Activated naive CD8-positive, alpha-beta T cell treated with anti-CD3 and anti-CD28 coated beads, Interleukin-2, amount 10 ng/mL, durations not matched to agents 7 days and 5 days (primary cell): ENCODE data around the gene HOXB2. TPM values are rescaled to one million over a fixed set of nuclear protein-coding genes. Genes with fewer than 3 reads are reported as not detected.

Experiments
- ATAC-seq: fragments of 150-1000 bp; cut with Tn5 transposase; one replicate; pipeline ENCODE4 v1.10.0; 2021; ENCODE audit warnings: low read depth, moderate library complexity
- POLR2A ChIA-PET: fragments of 350-600 bp; sonication (Branson Sonifier 250); formaldehyde crosslinking; loops from one replicate; lab custom pipeline; 2021; ENCODE audit warnings: antibody characterized with exemption; lab: Charles Lee
- DNase-seq: peaks from one replicate; pipeline ENCODE4 v3.0.0; 2021
- H3K27ac Mint-ChIP-seq: one replicate; pipeline ENCODE4 v1.8.0; 2022; ENCODE audit warnings: mild to moderate bottlenecking, mixed read lengths
- H3K27me3 Mint-ChIP-seq: one replicate; pipeline ENCODE4 v1.8.0; 2022; ENCODE audit warnings: mild to moderate bottlenecking, moderate library complexity, mixed read lengths
- H3K36me3 Mint-ChIP-seq: one replicate; pipeline ENCODE4 v1.8.0; 2021; ENCODE audit warnings: mild to moderate bottlenecking, mixed read lengths
- H3K4me1 Mint-ChIP-seq: one replicate; pipeline ENCODE4 v1.8.0; 2021; ENCODE audit warnings: mixed read lengths
- H3K4me3 Mint-ChIP-seq: one replicate; pipeline ENCODE4 v1.8.0; 2022; ENCODE audit warnings: mild to moderate bottlenecking, moderate library complexity, mixed read lengths
- H3K9me3 Mint-ChIP-seq: one replicate; pipeline ENCODE4 v1.8.0; 2021; ENCODE audit warnings: mixed read lengths
- total RNA-seq, 2 experiments: library from RNA; stranded (reverse); gene quantifications; one replicate each; pipeline ENCODE4 v1.2.3, GENCODE V29; 2021

Gene HOXB2
- total RNA-seq, 2 experiments from 2014 or later, result 19.5 to 20.0 TPM

DNA sequence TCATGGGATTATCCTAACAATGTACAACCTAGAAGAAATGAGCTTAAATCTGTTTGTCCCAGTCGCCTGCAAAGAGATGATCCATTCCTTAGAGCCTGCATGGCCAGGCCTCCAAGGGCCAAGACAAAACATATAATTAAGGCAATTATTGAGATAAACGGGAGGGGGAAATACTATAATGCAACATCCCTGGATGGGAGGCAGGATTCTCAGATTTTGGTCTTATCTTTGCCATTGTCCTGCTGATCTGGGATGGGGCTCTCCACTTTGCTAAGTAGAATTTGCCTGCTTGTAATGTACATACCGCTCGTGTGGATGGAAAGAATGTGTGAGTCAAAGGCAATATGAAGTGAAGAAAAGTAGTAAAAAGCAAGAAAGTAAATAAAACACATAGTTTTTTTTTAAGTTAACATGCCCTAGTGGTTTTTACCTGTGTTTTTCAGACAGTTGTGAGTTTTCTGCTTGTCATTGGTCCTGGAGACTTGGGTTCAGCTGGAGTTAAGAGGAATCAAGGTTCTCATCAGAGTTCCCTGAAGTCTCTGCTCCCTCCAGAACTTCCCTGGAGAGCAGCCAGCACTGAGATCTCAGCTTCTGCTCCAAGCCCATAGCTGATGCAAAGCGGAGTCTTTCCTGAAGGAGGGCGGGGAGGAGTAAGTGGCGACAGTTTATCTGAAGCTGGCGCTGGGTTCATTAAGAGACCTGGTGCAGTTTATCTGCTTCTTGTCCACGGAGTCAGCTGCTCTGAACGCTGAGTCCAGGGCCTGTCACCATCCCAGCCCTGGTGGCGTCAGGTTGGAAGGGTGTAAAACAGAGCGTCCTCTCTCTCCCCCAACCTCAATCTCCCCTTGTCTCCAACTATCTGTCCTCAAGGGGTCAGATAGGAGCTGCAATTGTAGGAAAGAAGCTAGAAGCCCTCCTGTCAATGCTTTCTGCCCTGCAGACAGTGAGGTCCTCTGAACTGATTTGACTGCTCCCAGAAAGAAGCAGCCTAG is 44.2 kb downstream of the HOXB2 start:
- ATAC-seq (no peak), DNase-seq (no peak)
- Mint-ChIP-seq H3K36me3 (no peaks in the 10 kb centered on the region), H3K4me1 (peaks cover 19% of the 10 kb centered on the region), H3K27ac (no peak overlapping the region), H3K27me3 (peaks cover 50% of the 10 kb centered on the region), H3K4me3 (no peak overlapping the region), H3K9me3 (no peaks in the 10 kb centered on the region)
- POLR2A ChIA-PET, result interaction anchor here (1.8 kb wide), 1 partner anchor 41 kb away, joined by 5 read pairs; no protein-coding TSS in a partner anchor

DNA sequence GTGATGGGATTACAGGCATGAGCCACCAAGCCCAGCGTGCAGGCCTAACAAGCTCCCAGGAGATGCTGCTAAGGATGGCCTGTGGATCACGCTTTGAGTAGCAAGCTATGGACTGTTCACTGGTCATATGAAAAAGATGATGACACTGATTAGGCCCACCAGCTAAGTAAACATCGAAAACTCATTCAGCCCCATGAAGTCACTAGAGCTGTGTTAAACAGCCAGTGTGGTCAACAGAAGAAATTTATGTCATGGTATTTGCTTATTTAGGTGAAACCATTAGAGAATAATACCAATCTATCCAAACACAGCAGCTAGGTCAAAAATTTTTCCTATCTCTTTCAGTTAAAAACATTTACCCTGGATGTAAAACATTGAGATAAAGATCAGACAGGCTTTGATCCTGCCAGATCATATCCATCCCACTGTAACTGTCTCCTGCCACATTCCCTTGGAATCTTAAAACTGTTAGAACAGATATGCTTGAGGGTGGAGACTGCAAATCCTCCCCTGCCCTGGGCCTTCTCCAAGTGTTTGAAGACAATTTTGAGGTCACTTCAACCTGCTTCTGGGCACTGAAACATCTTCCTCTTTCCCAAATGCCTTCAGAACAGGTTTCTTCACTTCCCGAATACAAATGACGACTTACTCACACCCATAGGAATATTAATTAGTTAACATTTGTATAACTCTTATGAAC is 45.0 kb downstream of the HOXB2 start:
- H3K4me3 Mint-ChIP-seq, result no peak overlapping the region
- no peaks in the 10 kb centered on the region for H3K36me3 Mint-ChIP-seq
- H3K27me3 Mint-ChIP-seq, result peaks cover 57% of the 10 kb centered on the region
- DNase-seq (no peak), ATAC-seq (no peak)
- no peak overlapping the region for H3K27ac Mint-ChIP-seq
- H3K4me1 Mint-ChIP-seq, result peaks cover 12% of the 10 kb centered on the region
- POLR2A ChIA-PET, result interaction anchor here (1.8 kb wide), 1 partner anchor 42 kb away, joined by 5 read pairs; no protein-coding TSS in a partner anchor
- H3K9me3 Mint-ChIP-seq, result no peaks in the 10 kb centered on the region

DNA sequence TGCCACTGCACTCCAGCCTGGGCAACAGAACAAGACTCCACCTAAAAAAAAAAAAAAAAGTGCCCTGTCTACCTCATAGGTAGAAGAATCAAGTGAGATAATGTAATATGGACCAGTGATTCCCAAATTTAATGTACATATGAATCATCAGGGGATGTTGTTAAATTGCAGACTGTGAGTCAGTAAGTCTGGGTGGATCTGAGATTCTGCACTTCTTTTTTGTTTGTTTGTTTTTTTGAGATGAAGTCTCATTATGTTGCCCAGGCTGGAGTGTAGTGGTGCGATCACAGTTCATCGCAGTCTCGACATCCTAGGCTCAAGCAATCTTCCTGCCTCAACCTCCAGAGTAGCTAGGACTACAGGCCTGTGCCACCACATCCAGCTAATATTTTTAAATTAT is 45.7 kb downstream of the HOXB2 start:
- Mint-ChIP-seq H3K4me1 (peaks cover 6% of the 10 kb centered on the region), H3K27me3 (peaks cover 61% of the 10 kb centered on the region)

DNA sequence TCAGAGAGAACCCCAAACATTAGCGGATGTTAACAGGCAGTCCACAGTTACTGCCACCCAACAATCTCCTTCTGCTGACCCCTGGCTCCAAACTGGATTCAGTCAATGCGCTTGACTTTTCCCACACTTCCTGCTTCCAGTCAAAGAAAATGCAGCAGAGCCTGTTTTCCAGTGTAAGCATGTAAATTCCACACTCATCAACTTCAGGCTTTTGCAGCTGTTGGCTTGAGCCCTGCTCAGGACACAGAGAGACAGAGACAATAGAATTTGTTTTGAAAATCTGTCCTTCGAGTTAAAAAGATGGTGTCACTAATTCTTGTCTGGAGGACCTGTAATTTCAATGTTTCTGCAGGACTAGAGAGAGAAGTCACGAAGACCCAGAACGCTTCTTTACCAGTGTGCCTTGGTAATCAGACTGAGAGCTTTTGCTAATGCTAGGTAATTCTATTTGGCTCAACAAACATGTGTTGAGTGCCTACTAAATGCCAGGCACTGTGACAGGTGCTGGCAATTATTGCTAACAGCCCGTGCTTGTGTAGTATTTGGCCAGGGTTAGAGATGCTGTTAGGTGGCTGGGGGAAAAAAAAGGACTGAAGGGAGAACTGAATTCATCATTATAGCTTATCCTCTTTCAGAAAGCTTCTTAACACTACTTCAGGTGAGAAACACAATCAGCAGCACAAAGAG is 46.6 kb downstream of the HOXB2 start:
- H3K36me3 Mint-ChIP-seq, result no peaks in the 10 kb centered on the region
- DNase-seq (no peak), ATAC-seq (no peak)
- H3K27me3 Mint-ChIP-seq, result peaks cover 66% of the 10 kb centered on the region
- H3K27ac Mint-ChIP-seq, result no peak overlapping the region
- POLR2A ChIA-PET, result interaction anchor here (0.5 kb wide), 1 partner anchor 13 kb away, joined by 5 read pairs; no protein-coding TSS in a partner anchor
- H3K9me3 Mint-ChIP-seq, result no peaks in the 10 kb centered on the region
- no peak overlapping the region for H3K4me3 Mint-ChIP-seq
- H3K4me1 Mint-ChIP-seq, result peaks cover 5% of the 10 kb centered on the region

More for the DNA sequence above, 45.7 kb downstream of the HOXB2 start:
- no peak overlapping the region for H3K27ac Mint-ChIP-seq
- H3K4me3 Mint-ChIP-seq, result no peak overlapping the region
- no peaks in the 10 kb centered on the region for H3K36me3 Mint-ChIP-seq
- ATAC-seq, result no peak
- DNase-seq, result no peak
- no peaks in the 10 kb centered on the region for H3K9me3 Mint-ChIP-seq
- POLR2A ChIA-PET, result interaction anchor here (1.8 kb wide), 1 partner anchor 43 kb away, joined by 5 read pairs; no protein-coding TSS in a partner anchor

DNA sequence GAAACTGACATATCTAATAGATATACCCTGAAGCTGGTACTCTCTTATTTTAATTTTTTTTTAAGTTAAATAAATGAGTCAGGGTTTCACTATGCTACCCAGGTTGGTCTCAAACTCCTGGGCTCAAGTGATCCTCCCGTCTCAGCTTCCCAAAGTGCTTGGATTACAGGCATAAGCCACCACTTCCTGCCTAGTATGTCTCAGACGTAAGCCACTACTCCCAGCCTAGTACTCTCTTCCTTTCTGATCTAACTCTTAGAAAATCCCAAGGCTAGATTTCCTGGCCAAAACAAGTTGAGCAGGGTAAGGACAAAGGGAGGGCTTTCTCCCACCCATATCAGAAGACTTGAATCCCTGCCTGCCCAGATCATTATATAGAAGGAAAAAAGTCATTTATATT is 47.8 kb downstream of the HOXB2 start:
- no peak for ATAC-seq
- Mint-ChIP-seq H3K4me1 (peaks cover 5% of the 10 kb centered on the region), H3K4me3 (no peak overlapping the region), H3K27me3 (peaks cover 63% of the 10 kb centered on the region), H3K36me3 (no peaks in the 10 kb centered on the region), H3K27ac (no peak overlapping the region), H3K9me3 (no peaks in the 10 kb centered on the region)
- POLR2A ChIA-PET, result no interaction called here
- no peak for DNase-seq

DNA sequence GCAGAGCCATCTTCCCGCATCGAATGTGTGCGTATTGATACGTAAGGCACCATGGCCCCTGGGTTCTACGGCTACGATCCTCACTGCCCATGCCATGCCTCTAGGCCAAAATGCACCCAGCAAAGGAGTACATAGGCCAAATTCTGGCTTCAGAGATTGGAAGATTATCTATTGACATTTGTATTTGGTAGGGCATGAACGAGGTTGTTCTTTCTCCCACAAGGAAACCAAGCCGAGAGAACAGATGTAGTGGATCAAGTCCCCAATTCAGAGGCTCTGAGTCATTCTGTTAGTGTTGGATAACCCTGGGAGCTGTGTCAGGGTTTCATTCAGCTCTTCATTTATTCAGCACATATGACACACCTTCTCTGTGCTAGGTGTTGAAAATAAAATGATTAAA is 50.6 kb downstream of the HOXB2 start:
- POLR2A ChIA-PET, result no interaction called here
- Mint-ChIP-seq H3K36me3 (no peaks in the 10 kb centered on the region), H3K9me3 (no peaks in the 10 kb centered on the region), H3K4me3 (no peak overlapping the region), H3K27ac (no peak overlapping the region), H3K4me1 (peaks cover 17% of the 10 kb centered on the region), H3K27me3 (peaks cover 43% of the 10 kb centered on the region)
- DNase-seq (no peak), ATAC-seq (no peak)

Other genes starting within 250 kb of the HOXB2 start
- 10 to 100 TPM; 96.0 to 98.8 TPM for gene SKAP1, start 114.9 kb downstream of the HOXB2 start, total RNA-seq
- not detected for gene HOXB1, start 14.1 kb downstream of the HOXB2 start, total RNA-seq
- 1 to 10 TPM; 5.3 to 6.4 TPM for gene HOXB4, start 33.2 kb upstream of the HOXB2 start, total RNA-seq
- gene HOXB3, start 45.1 kb upstream of the HOXB2 start, total RNA-seq, result 10 to 100 TPM; 10.5 to 13.6 TPM
- not detected for gene HOXB5, start 48.7 kb upstream of the HOXB2 start, total RNA-seq
- gene HOXB6, start 59.9 kb upstream of the HOXB2 start, total RNA-seq, result not detected
- gene HOXB7, start 65.9 kb upstream of the HOXB2 start, total RNA-seq, result 1 to 10 TPM in 1 of 2 experiments, under 1 TPM in 1; 0.80 to 1.0 TPM
- not detected for gene HOXB8, start 70.2 kb upstream of the HOXB2 start, total RNA-seq
- gene HOXB9, start 81.2 kb upstream of the HOXB2 start, total RNA-seq, result under 1 TPM; 0.11 to 0.23 TPM
- gene PRAC1, start 177.4 kb upstream of the HOXB2 start, total RNA-seq, result not detected
- gene PRAC2, start 178.1 kb upstream of the HOXB2 start, total RNA-seq, result not detected
- gene HOXB13, start 183.6 kb upstream of the HOXB2 start, total RNA-seq, result not detected